GM12878 (cell line): ENCODE results near the gene HEXA. TPM values are rescaled to one million over a fixed set of nuclear protein-coding genes. Genes with fewer than 3 reads are reported as not detected.

ENCODE experiments used
- ATAC-seq: fragments of 200-7000 bp; cut with Tn5 transposase; 3 replicates; pipeline ENCODE4 v1.9.1; 2020; ENCODE audit warnings: mild to moderate bottlenecking, moderate library complexity
- BruUV-seq: library from RNA; stranded (reverse); fragments of 400-500 nt; replicated peaks from 2 replicates; lab custom pipeline; 2021; lab: Mats Ljungman, UMichigan
- CTCF ChIA-PET: fragments of 300-600 bp; sonication (Branson Sonifier 250); formaldehyde crosslinking; extraction: SDS; loops from one replicate; lab custom pipeline; 2021; ENCODE audit warnings: inconsistent platforms; lab: Yijun Ruan, JAX
- POLR2A ChIA-PET: fragments of 350-600 bp; formaldehyde crosslinking; extraction: SDS; loops from one replicate; lab custom pipeline; 2021; ENCODE audit warnings: inconsistent platforms; lab: Charles Lee
- RAD21 ChIA-PET: fragments of 300-600 bp; sonication (Branson Sonifier 250); formaldehyde crosslinking; loops from one replicate; lab custom pipeline; 2023; ENCODE audit warnings: antibody characterized with exemption; ENCODE audit not compliant: unreplicated experiment; lab: Charles Lee
- SMC1A ChIA-PET: fragments of 300-600 bp; sonication (Branson Sonifier 250); formaldehyde crosslinking; loops from one replicate; lab custom pipeline; 2023; ENCODE audit not compliant: unreplicated experiment, uncharacterized antibody; lab: Charles Lee
- DNase-seq: peaks from one replicate; pipeline ENCODE4 v3.0.0-alpha.2; 2011; ENCODE audit warnings: low read depth, low spot score
- FAIRE-seq: peaks from 3 replicates; lab custom pipeline; 2011; peaks lifted over from hg19 to GRCh38; lab: Jason Lieb, UNC
- H2AFZ ChIP-seq: 2 replicates; pipeline ENCODE4 v1.6.0; 2011; ENCODE audit warnings: low read depth, low read length, control low read depth; ENCODE audit not compliant: control insufficient read depth
- H3K27ac ChIP-seq: 2 replicates; pipeline ENCODE4 v1.5.1; 2011; ENCODE audit warnings: control low read depth; ENCODE audit not compliant: control insufficient read depth, insufficient read depth
- H3K27me3 ChIP-seq, 2 experiments: replicated peaks in 1 of 2; 2 replicates each; pipeline versions ENCODE4 v1.6.0 to v1.6.1; 2011; ENCODE audit warnings: low read length in 1 of 2; ENCODE audit not compliant: control insufficient read depth in 2 of 2, insufficient read depth in 2 of 2
- H3K36me3 ChIP-seq, 2 experiments: 2 replicates each; pipeline ENCODE4 v1.5.1; 2011; ENCODE audit warnings: low read length in 1 of 2; ENCODE audit not compliant: control insufficient read depth in 2 of 2, insufficient read depth in 2 of 2
- H3K4me1 ChIP-seq: 2 replicates; pipeline ENCODE4 v1.6.1; 2011; ENCODE audit warnings: mild to moderate bottlenecking, low read length, moderate library complexity, mixed read lengths; ENCODE audit not compliant: control insufficient read depth, insufficient read depth
- H3K4me2 ChIP-seq: 2 replicates; pipeline ENCODE4 v1.6.0; 2011; ENCODE audit warnings: control low read depth; ENCODE audit not compliant: control insufficient read depth, insufficient read depth
- H3K4me3 ChIP-seq: fragments of 200-600 bp; sonication (generic); 2 replicates; pipeline ENCODE4 v1.5.1; 2016
- H3K79me2 ChIP-seq: 2 replicates; pipeline ENCODE4 v1.6.0; 2011; ENCODE audit warnings: low read length; ENCODE audit not compliant: control insufficient read depth, insufficient read depth
- H3K9ac ChIP-seq: 2 replicates; pipeline ENCODE4 v1.8.0; 2011; ENCODE audit warnings: low read length, control low read depth, mixed read lengths; ENCODE audit not compliant: control insufficient read depth, insufficient read depth
- H3K9me3 ChIP-seq: replicated peaks from 3 replicates; pipeline ENCODE4 v1.5.1; 2011; ENCODE audit warnings: mild to moderate bottlenecking, low read length; ENCODE audit not compliant: control insufficient read depth, insufficient read depth
- H4K20me1 ChIP-seq: 2 replicates; pipeline ENCODE4 v1.6.0; 2011; ENCODE audit not compliant: control insufficient read depth, insufficient read depth
- BACH1 ChIP-seq: fragments of 450-650 bp; IDR thresholded peaks from 2 replicates; pipeline ENCODE4 v1.6.1; 2017; ENCODE audit warnings: mild to moderate bottlenecking, borderline replicate concordance
- BHLHE40 ChIP-seq, 2 experiments: fragments of 450-650 bp in 1 of 2; IDR thresholded peaks; 2 replicates each; pipeline ENCODE4 v1.6.1; 2011 to 2017; ENCODE audit warnings: low read depth in 2 of 2, borderline replicate concordance in 1 of 2, improper control_type of control experiment in 1 of 2, low read length in 1 of 2, mild to moderate bottlenecking in 1 of 2
- HDAC2 ChIP-seq: fragments of 200-600 bp; sonication (generic); IDR thresholded peaks from 2 replicates; pipeline ENCODE4 v1.6.1; 2017
- IKZF2 ChIP-seq, 2 experiments: fragments of 450-650 bp; IDR thresholded peaks; 2 replicates each; pipeline ENCODE4 v1.6.1; 2017; ENCODE audit warnings: mild to moderate bottlenecking in 2 of 2, moderate library complexity in 2 of 2
- MTA2 ChIP-seq: fragments of 450-650 bp; IDR thresholded peaks from 2 replicates; pipeline ENCODE4 v1.6.1; 2016; ENCODE audit warnings: low read depth, mild to moderate bottlenecking, moderate library complexity
- NFYB ChIP-seq: IDR thresholded peaks from 2 replicates; pipeline ENCODE4 v1.6.1; 2011; ENCODE audit warnings: low read depth, mild to moderate bottlenecking, low read length, improper control_type of control experiment, moderate library complexity; ENCODE audit not compliant: insufficient read depth
- NR2C2 ChIP-seq: IDR thresholded peaks from 2 replicates; pipeline ENCODE4 v1.6.1; 2011; ENCODE audit warnings: borderline replicate concordance, low read depth; ENCODE audit not compliant: control insufficient read depth, insufficient read length
- POU2F2 ChIP-seq: IDR thresholded peaks from 3 replicates; pipeline ENCODE4 v1.6.1; 2011; ENCODE audit warnings: low read depth, mild to moderate bottlenecking, low read length, borderline replicate concordance
- ZBTB33 ChIP-seq: fragments of 450-650 bp; IDR thresholded peaks from 2 replicates; pipeline ENCODE4 v1.6.1; 2017; ENCODE audit warnings: mild to moderate bottlenecking
- ZNF622 ChIP-seq: fragments of 450-650 bp; IDR thresholded peaks from 2 replicates; pipeline ENCODE4 v1.6.1; 2017; ENCODE audit warnings: mild to moderate bottlenecking, inconsistent platforms
- WGBS: methylation state at CpG from one replicate; pipeline ENCODE4 v1.1.6; 2016; ENCODE audit warnings: low lambda C conversion rate; ENCODE audit not compliant: insufficient replicate concordance, insufficient coverage; ENCODE audit errors: missing lambda C conversion rate; 5-methylcytosine and 5-hydroxymethylcytosine counted together
- in situ Hi-C: fragments of 300-500 bp; cut with MboI; formaldehyde crosslinking; loops from 9 replicates; pipeline ENCODE4 v1.14.3; 2018; ENCODE audit warnings: mixed read lengths
- intact Hi-C: fragments of 100-400 bp; cut with micrococcal nuclease; formaldehyde crosslinking; loops from one replicate; pipeline ENCODE4 v1.14.2; 2022; ENCODE audit not compliant: unreplicated experiment
- polyA plus RNA-seq, 11 experiments: library from polyadenylated mRNA; depleted of rRNA in 4 of 11; unstranded in 6 of 11; stranded (reverse) in 5 of 11; fragments of >200 nt; fragmentation: Nextera tagmentation in 4 of 11; fragmentation: Illumina TruSeq in 1 of 11; extraction: Ambion mirVana in 4 of 11; extraction: Trizol in 1 of 11; gene quantifications; 1 replicate in 1 of 11; 2 replicates in 10 of 11; pipeline versions ENCODE4 v1.2.1 to v1.2.3, GENCODE V29; 2011 to 2016; ENCODE audit warnings: inconsistent platforms in 2 of 11, missing spikeins in 2 of 11, low read depth in 1 of 11
- total RNA-seq, 4 experiments: library from RNA; depleted of rRNA in 3 of 4; stranded (reverse); fragments of >200 nt in 3 of 4; fragmentation: Illumina TruSeq in 1 of 4; extraction: Trizol in 1 of 4; gene quantifications; 2 replicates each; pipeline versions ENCODE4 v1.2.1 to v1.2.3, GENCODE V29; 2013 to 2021

The HEXA gene
- total and polyA plus RNA-seq, 10 of the 15 experiments (the other 5 are each of a cell fraction or from before 2014, with no cell fraction given), result 24.5 to 151 (median 69.3) TPM

- H3K4me1 ChIP-seq, result peaks cover 3% of the 10 kb centered on the region; the same call in 1 of the 2 replicates
- H3K27ac ChIP-seq, result no peak overlapping the region
- peaks cover 7% of the 10 kb centered on the region for H3K79me2 ChIP-seq
- TF ChIP-seq ZNF622 (no peak), POU2F2 (no peak), NFYB (no peak), HDAC2 (no peak), MTA2 (no peak), IKZF2 (IDR thresholded peaks at IDR 0.05) (no peak), BACH1 (no peak), NR2C2 (no peak), ZBTB33 (no peak), BHLHE40 (IDR thresholded peaks at IDR 0.05; ENCODE audit: borderline replicate concordance in 1 of 2, low read depth in 2 of 2, low read length in 1 of 2) (no peak)
- no peak overlapping the region for H3K9ac ChIP-seq
- H4K20me1 ChIP-seq, result no peaks in the 10 kb centered on the region
- no peak overlapping the region; the same call in 1 of the 2 replicates for H2AFZ ChIP-seq
- FAIRE-seq (peak; percentile 7), ATAC-seq (no peak), DNase-seq (no peak)
- no peaks in the 10 kb centered on the region for H3K36me3 ChIP-seq
- no peaks in the 10 kb centered on the region for H3K9me3 ChIP-seq
- SMC1A ChIA-PET, result no interaction called here
- intact Hi-C loops (no loop called here), in situ Hi-C loops (no loop called here)
- 44% methylated on average over 4 of the region's 4 CpGs for WGBS
- H3K4me3 ChIP-seq, result no peak overlapping the region
- CTCF ChIA-PET, result no interaction called here
- H3K4me2 ChIP-seq, result no peak overlapping the region
- no TSS peak for BruUV-seq
- H3K27me3 ChIP-seq, result peaks cover 0 to 2% of the 10 kb centered on the region in 2 experiments; a peak in 2 of 4 replicates
- RAD21 ChIA-PET, result no interaction called here
- POLR2A ChIA-PET, result no interaction called here
Observed at GRCh38 chr15:72380743-72381142, 4.9 kb upstream of the HEXA start.
